Thymus (tissue), 11 donors: ENCODE data around the gene MSL3B.

ENCODE experiments used
- DNase-seq, 9 donors: peaks; one replicate each; pipeline ENCODE4 v3.0.0-alpha.2; 2013; ENCODE audit warnings: low spot score in 9 of 9, low read depth in 6 of 9, missing footprints in 1 of 9
- H3K27ac ChIP-seq, 2 donors: one replicate each; pipeline ENCODE4 v1.5.1; 2013; ENCODE audit warnings: control low read depth in 1 of 2, low read depth in 1 of 2, low read length in 1 of 2, mild to moderate bottlenecking in 1 of 2, moderate library complexity in 1 of 2
- H3K27me3 ChIP-seq, 2 donors: one replicate each; pipeline ENCODE4 v1.5.1; 2013; ENCODE audit warnings: low read length in 1 of 2; ENCODE audit not compliant: control insufficient read depth in 2 of 2, insufficient read depth in 1 of 2
- H3K36me3 ChIP-seq, 2 donors: one replicate each; pipeline ENCODE4 v1.5.1; 2013; ENCODE audit warnings: low read length in 1 of 2, mild to moderate bottlenecking in 1 of 2, moderate library complexity in 1 of 2; ENCODE audit not compliant: control insufficient read depth in 2 of 2, insufficient read depth in 2 of 2
- H3K4me1 ChIP-seq, 2 donors: one replicate each; pipeline ENCODE4 v1.5.1; 2013; ENCODE audit warnings: low read length in 2 of 2; ENCODE audit not compliant: control insufficient read depth in 2 of 2, insufficient read depth in 2 of 2
- H3K4me3 ChIP-seq, 2 donors: one replicate each; pipeline ENCODE4 v1.5.1; 2013; ENCODE audit warnings: low read length in 2 of 2, control low read depth in 1 of 2, mild to moderate bottlenecking in 1 of 2
- H3K9me3 ChIP-seq, 2 donors: one replicate each; pipeline ENCODE4 v1.5.1; 2013; ENCODE audit warnings: low read length in 1 of 2, mild to moderate bottlenecking in 1 of 2; ENCODE audit not compliant: control insufficient read depth in 2 of 2, insufficient read depth in 1 of 2
- WGBS: extraction: QIAGEN DNeasy Blood & Tissue Kit; methylation state at CpG from one replicate; pipeline ENCODE4 v1.1.7; 2013; 5-methylcytosine and 5-hydroxymethylcytosine counted together
- donor health status: healthy.

MSL3B gene

DNA sequence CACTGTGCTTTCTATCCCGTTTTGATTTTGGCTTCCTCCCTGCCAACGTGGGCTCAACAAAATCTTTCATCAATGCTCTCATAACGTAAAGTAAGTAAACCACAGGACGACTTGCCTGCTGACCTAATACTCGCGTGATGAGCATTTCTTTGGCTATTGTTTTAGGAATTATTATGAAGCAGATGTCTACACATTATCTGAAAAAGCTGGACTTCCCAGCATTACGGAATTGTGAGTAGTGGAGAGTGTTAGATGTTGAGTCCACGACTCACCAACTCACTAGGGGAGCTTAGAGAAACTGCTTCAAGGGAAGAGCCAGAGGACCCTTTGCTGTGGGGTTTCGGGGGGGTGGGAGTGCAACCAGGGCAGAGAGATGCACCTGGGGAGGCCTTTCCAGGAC, 35.8 kb downstream of the MSL3B start:
- Histone ChIP-seq H3K27ac (no peak overlapping the region), H3K36me3 (peaks cover 33 to 40% of the 10 kb centered on the region in 2 donors), H3K4me3 (no peak overlapping the region), H3K9me3 (peaks cover 0 to 3% of the 10 kb centered on the region in 2 donors), H3K27me3 (no peaks in the 10 kb centered on the region), H3K4me1 (peaks cover 0 to 3% of the 10 kb centered on the region in 2 donors)
- DNase-seq, result no peak
- 87% methylated on average over 9 of the region's 9 CpGs for WGBS

DNA sequence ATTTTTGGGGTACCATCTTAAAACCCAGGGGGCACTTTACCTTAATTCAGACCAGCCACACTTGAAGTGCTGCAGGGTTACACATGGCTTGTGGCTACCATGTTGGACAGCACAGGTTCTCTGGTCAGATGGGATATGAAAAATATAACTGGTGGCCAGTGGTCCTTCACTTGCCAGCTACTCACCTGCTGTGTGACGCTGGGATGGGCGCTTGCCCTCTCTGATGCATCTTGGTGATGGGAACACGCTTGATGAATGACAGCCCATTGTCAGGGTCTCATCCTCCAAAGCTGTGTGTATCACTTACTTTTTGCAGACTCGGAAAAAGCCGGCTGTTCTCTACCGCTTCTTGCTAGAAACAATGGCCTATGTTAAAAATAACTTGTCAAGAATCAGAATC, 36.3 kb downstream of the MSL3B start:
- Histone ChIP-seq H3K4me3 (no peak overlapping the region), H3K27me3 (no peaks in the 10 kb centered on the region), H3K9me3 (peaks cover 0 to 3% of the 10 kb centered on the region in 2 donors), H3K4me1 (peaks cover 0 to 3% of the 10 kb centered on the region in 2 donors), H3K27ac (no peak overlapping the region), H3K36me3 (peaks cover 29 to 40% of the 10 kb centered on the region in 2 donors)
- WGBS, result 98% methylated on average over 6 of the region's 6 CpGs
- no peak for DNase-seq

DNA sequence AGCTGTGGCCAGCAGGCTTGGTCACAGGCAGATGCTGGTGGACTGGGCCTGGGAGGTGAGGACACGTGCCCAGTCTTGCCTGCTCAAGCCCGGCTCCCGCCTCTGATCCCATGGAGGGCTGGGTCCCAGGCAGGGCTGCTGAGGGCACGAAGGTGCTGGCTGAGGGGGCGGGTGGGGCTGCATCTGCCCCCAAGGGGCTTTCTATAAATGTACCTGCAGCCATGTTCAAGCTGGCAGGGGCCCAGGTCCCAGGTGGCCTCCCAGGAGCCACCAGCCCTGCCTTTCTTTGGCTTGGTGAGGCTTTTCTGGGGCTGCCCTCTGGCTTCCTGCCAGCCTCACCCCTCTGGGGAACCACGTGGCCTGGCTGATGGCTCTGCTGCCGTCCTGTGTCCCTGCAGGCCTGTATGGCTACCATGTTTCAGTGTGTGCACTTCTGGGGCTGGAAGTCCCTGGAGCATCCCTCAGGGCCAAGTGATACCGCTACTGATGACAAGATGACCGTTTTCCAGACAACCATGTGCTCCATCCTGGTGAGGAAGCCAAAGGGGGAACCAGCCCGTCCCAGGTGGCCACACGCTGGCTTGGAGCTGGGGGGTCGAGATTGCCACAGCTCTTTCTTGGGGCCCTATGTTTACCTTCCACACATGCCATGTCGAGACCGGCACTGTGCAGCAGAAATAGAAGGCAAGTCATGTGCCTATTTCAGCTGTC, 37.0 kb downstream of the MSL3B start:
- Histone ChIP-seq H3K9me3 (peaks cover 0 to 3% of the 10 kb centered on the region in 2 donors), H3K27me3 (no peaks in the 10 kb centered on the region), H3K36me3 (peaks cover 22 to 33% of the 10 kb centered on the region in 2 donors), H3K4me3 (no peak overlapping the region), H3K27ac (no peak overlapping the region), H3K4me1 (peaks cover 0 to 3% of the 10 kb centered on the region in 2 donors)
- WGBS, result 82% methylated on average over 14 of the region's 14 CpGs
- no peak for DNase-seq

DNA sequence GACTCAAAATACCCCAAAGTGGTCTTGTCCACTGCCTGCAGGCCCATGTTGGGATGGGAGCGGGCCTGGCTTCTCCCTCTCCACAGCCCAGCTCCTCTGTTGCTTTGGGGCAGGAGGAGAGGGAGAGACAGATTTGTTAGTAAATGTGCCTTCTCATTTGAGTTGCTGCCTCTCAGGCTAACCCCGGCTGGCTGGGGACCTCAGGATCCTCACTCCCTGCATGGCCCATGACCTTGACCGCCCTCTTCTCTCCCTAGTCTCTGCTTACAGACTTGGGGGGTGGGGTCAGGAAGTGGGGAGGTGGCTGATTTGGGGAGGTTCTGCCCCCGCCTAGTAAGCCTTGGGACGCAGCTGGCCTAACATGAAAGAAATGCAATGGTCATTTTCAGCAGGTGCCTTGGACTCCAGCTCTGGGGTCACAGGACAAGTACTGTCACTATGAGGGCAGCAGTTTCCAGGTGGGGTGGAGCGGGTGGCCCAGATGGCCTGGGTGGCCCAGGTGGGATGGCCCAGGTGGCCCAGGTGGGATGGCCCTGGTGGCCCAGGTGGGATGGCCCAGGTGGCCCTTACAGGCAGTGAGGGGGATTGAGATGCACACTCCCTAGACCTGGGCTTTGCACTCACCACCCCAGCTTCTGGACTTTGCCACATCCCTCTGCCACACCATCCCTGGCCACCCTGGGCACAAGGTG, 37.9 kb downstream of the MSL3B start:
- DNase-seq, result no peak
- Histone ChIP-seq H3K9me3 (no peaks in the 10 kb centered on the region), H3K27ac (no peak overlapping the region), H3K4me1 (peaks cover 0 to 3% of the 10 kb centered on the region in 2 donors), H3K36me3 (peaks cover 13 to 24% of the 10 kb centered on the region in 2 donors), H3K27me3 (no peaks in the 10 kb centered on the region), H3K4me3 (no peak overlapping the region)
- WGBS, result 97% methylated on average over 6 of the region's 6 CpGs

DNA sequence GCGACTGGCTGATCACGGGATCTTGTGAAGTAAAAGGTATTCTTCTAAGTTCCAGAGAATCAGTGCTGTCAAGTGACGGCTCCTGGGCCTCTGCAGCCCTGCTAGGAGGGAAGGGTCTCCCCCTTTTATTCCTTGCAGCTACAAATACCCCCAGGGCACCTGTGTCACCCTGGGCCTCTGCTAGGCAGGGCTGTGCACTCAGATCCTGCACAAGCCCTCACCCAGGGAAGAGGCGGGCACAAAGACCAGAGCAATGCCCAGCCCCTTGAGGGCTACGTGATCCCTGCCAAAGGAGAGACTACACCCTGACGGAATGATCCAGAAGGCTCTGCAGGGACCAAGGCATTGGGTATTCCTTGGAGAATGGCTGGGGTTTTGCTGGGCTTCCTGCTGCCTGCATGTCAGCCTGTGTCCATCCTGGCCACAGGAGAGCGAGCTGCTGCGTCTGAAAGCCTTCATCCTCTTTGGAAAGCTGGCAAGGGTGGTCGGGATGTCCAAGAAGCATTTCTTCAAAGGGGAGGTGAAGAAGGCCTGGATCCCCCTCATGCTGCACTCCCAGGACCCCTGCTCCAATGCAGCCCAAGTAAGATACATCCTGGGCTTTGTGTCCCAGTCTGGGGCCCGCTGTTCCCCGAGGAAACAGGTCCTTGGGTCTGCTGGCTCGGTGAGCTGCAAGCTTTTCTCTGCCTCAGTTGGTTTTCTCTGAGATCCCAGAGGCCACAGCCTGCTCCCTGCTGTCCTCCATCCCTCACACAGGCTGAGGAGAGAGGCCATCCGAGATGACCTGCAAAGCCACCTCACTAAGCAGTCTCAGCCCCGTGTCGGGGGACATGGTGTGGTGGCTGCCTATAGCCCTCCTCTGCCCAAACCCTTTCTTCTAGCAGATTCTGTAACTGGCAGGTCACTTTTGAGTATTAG, 38.7 kb downstream of the MSL3B start:
- no peaks in the 10 kb centered on the region for H3K27me3 ChIP-seq
- no peak overlapping the region for H3K27ac ChIP-seq
- peaks cover 0 to 3% of the 10 kb centered on the region in 2 donors for H3K4me1 ChIP-seq
- 88% methylated on average over 15 of the region's 15 CpGs for WGBS
- DNase-seq, result no peak
- peaks cover 7 to 18% of the 10 kb centered on the region in 2 donors for H3K36me3 ChIP-seq
- no peaks in the 10 kb centered on the region for H3K9me3 ChIP-seq
- no peak overlapping the region for H3K4me3 ChIP-seq

DNA sequence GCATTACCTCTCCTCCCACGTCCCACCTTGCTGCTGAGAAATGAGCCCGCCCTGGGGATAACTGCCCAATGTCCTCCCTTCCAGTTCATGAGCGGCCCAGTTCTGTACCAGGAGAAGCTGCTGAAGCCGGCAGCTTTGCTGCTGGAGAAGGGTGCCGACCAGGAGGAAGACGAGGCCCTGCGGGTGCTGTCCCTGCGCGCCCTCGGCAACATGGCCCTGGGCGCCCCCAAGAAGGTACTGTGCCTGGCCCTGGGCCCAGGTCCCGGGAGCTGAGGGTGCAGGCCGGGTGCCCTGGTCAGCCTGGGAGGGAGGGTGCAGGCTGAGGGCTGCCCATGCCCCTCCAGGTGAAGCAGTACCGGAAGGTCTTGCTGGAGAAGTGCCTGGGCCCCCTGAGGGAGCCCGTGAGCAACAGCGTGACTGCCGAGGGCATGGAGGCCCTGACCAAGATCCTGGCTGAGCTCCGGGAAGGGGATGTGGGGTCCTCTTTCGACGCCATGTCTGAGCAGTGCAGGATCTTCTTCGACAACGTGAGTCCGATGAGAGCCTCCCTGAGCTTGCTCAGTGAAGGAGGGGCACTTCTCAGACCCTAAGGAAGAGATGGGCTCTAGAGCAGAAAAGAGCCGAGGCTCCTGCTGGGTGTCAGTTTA, 39.5 kb downstream of the MSL3B start:
- H3K9me3 ChIP-seq, result no peaks in the 10 kb centered on the region
- WGBS, result 93% methylated on average over 24 of the region's 24 CpGs
- peaks cover under 1 to 11% of the 10 kb centered on the region in 2 donors for H3K36me3 ChIP-seq
- H3K4me3 ChIP-seq, result no peak overlapping the region
- no peaks in the 10 kb centered on the region for H3K27me3 ChIP-seq
- H3K27ac ChIP-seq, result no peak overlapping the region
- no peaks in the 10 kb centered on the region for H3K4me1 ChIP-seq
- DNase-seq, result no peak

DNA sequence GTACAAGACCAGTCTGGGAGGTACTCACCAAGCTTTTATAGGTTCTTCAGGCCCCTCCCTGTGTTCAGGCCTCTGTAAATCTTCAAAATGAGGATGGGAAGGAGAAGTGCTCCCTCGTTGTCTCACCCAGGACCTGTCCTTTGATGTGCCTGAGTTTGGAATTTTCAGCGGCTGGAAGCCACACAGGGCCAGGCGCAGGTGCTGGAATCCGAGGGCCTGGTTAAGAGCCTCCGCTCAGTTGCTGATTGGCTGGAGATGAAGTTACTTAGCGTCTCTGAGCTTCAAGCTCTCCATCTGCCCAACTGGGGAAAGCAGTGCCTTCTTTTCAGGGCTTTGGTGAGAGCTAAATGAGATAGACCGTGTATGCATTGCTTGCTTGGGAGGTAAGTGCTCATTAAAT, 43.8 kb downstream of the MSL3B start:
- Histone ChIP-seq H3K27me3 (no peaks in the 10 kb centered on the region), H3K9me3 (no peaks in the 10 kb centered on the region), H3K27ac (no peak overlapping the region), H3K4me1 (no peaks in the 10 kb centered on the region), H3K4me3 (no peak overlapping the region), H3K36me3 (no peaks in the 10 kb centered on the region)
- no peak for DNase-seq
- WGBS, result 93% methylated on average over 7 of the region's 7 CpGs

DNA sequence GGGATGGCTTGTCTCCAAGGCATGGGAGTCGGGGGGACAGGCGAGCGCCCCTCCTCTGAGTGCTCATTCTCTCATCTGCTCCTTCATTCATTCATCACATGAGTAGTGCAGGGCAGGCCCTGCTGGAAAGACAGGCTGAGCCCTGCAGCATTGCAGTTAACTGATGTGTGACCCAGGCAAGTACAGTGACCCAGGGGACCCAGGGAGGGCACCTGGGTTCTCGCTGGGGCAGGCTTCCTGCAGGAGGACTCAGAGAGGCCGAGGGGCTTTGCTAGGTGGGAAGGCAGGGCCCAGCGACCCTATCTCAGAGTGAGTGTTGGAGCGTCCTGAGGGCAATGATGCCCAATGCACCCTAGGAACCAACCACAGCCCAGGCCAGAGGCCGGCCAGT, 44.5 kb downstream of the MSL3B start:
- H3K36me3 ChIP-seq, result no peaks in the 10 kb centered on the region
- no peaks in the 10 kb centered on the region for H3K9me3 ChIP-seq
- no peak overlapping the region for H3K4me3 ChIP-seq
- WGBS, result 95% methylated on average over 8 of the region's 8 CpGs
- no peaks in the 10 kb centered on the region for H3K4me1 ChIP-seq
- no peak for DNase-seq
- H3K27ac ChIP-seq, result no peak overlapping the region
- no peaks in the 10 kb centered on the region for H3K27me3 ChIP-seq
